Coronary artery (tissue), 2 donors: ENCODE data around the gene DGKH.

Experiments
- DNase-seq: peaks from one replicate; pipeline ENCODE4 v3.0.0-alpha.2; 2017; ENCODE audit warnings: low spot score
- H3K27ac ChIP-seq, 2 donors: fragments of 200-600 bp; sonication (generic); one replicate each; pipeline ENCODE4 v1.5.1; 2016 to 2019
- H3K4me3 ChIP-seq: fragments of 200-600 bp; sonication (generic); 2 replicates; pipeline ENCODE4 v1.5.1; 2016; ENCODE audit warnings: mild to moderate bottlenecking, moderate library complexity
- TF ChIP-seq, protein P1 (sequence below): fragments of 200-600 bp; sonication (generic); IDR thresholded peaks from one replicate; pipeline ENCODE4 v1.5.1; 2019; ENCODE audit warnings: antibody characterized with exemption

Gene DGKH

GRCh38 chr13:42272115-42272803 is 223.8 kb downstream of the DGKH start, which contains the start of gene AKAP11:
Gene AKAP11, plus strand, starts transcription at chr13:42272152. Its CDS starts 14,197 bp downstream, at chr13:42286349.
- DNase-seq, result no peak
- Histone ChIP-seq H3K4me3 (peak within 1 kb of the TSS; percentile 97), H3K27ac (peak within 1 kb of the TSS; percentile 88 to 97)
- TF ChIP-seq, protein P1, sequence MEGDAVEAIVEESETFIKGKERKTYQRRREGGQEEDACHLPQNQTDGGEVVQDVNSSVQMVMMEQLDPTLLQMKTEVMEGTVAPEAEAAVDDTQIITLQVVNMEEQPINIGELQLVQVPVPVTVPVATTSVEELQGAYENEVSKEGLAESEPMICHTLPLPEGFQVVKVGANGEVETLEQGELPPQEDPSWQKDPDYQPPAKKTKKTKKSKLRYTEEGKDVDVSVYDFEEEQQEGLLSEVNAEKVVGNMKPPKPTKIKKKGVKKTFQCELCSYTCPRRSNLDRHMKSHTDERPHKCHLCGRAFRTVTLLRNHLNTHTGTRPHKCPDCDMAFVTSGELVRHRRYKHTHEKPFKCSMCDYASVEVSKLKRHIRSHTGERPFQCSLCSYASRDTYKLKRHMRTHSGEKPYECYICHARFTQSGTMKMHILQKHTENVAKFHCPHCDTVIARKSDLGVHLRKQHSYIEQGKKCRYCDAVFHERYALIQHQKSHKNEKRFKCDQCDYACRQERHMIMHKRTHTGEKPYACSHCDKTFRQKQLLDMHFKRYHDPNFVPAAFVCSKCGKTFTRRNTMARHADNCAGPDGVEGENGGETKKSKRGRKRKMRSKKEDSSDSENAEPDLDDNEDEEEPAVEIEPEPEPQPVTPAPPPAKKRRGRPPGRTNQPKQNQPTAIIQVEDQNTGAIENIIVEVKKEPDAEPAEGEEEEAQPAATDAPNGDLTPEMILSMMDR, result no peak

DNA sequence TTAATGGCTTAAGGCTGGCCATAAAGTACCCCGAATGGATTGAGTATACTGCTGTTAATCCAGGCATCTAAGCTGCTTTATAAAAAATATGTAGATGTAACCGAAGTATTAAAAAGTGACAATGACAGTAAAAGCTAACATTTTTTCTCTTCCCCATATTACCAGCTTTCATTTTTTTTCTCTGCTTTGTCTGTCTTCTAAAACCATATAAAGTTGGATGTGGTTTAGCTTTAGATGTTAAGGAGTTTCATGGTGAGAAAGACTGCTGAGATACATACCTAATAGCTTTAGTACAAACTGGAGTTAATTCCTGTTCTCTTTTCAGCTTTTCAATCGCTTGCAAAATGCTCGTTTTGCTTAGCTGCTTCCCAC is 224.3 kb downstream of the DGKH start:
- TF ChIP-seq, protein P1, result no peak
- peak overlapping the region; percentile 97 for H3K4me3 ChIP-seq
- peak overlapping the region; percentile 88 to 97 for H3K27ac ChIP-seq
- no peak for DNase-seq

DNA sequence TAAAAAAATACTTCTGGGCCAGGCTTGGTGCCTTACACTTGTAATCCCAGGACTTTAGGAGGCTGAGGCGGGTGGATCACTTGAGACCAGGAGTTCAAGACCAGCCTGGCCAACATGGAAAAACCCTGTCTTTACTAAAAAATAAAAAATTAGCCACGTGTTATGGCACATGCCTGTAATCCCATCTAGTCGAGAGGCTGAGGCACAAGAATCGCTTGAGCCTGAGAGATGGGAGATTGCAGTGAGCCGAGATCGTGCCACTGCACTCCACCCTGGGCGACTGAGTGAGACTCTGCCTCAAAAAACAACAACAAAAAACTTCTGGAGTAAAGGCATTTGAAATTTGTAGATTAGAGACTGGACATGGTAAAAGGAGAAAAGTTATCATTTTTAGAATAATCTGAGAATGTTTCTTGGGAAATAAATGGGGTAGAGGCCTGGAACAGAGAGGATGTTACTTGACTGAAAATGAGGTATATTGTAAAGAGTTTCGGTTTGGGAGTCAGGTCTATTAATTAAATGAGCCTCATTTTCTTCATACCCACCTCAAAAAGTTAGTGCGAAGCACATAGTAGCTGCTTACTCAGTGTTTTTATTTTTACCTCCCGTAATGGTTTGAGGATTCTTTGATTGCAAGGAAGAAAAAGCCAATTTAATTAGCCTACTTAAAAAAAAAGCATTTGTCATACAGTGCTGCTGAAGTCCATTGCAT is 226.1 kb downstream of the DGKH start:
- Histone ChIP-seq H3K4me3 (no peak overlapping the region), H3K27ac (no peak overlapping the region)
- DNase-seq, result no peak
- TF ChIP-seq, protein P1, result no peak

DNA sequence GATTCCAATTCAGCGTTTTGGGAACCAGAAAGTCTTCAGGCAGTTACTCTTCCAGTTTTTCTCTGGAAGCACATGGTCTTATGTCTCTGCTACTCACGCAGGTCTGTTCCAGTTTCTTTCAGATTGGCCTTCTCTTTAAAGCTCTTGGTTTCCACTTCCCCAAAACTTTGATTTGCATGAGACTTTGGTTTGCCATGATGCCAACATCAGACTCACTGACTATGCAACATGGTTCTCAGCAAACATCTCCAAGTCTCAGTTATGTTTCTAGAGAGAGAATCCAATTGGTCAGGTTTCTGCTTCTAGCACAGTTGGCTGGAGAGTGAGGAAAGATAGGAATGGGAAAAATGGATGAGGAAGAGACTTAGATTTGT is 226.6 kb downstream of the DGKH start:
- no peak for DNase-seq
- Histone ChIP-seq H3K4me3 (no peak overlapping the region), H3K27ac (no peak overlapping the region)
- TF ChIP-seq, protein P1, result no peak

DNA sequence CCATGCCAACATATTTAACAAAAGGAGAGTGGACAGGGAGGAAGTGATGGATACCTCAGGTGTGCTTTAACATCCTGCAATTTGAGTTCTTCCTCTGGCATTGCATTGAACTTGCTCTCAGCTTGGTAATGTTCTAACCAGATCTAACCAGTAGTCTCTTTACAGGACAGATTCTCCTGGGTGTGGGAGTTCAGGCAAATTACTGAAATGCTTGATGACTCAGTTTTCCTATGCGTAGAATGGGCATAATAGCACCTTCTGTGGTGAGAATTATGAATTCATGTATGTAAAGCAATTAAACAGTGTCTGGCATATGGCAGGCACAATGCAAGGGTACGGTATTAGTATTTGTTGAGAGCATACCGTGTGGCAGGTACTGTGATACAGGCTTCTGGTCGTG is 227.1 kb downstream of the DGKH start:
- DNase-seq, result no peak
- no peak overlapping the region for H3K4me3 ChIP-seq
- no peak overlapping the region for H3K27ac ChIP-seq
- TF ChIP-seq, protein P1, result no peak

DNA sequence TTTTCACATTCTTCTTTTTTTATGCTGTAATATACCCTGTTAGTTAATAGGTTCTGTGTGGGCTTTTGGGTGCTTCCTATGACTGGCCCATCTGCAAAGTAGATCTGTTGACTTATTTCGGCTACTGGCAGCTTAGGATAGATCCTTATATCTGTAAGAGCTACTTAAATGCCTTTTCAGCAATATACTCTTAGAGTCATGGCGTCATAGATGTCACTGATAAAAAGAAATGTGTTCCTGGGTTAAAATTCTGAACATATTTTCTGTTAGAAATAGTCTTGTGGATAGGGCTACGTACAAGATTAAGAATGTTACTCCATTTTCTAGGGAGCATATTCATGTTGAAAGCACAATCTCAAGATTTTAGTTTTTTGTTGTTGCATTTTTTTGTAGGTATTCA is 228.2 kb downstream of the DGKH start:
- Histone ChIP-seq H3K4me3 (no peak overlapping the region), H3K27ac (no peak overlapping the region)
- TF ChIP-seq, protein P1, result no peak
- no peak for DNase-seq
